Measurements from ENCODE around the gene SLC35E1. TPM values are rescaled to one million over a fixed set of nuclear protein-coding genes. Genes with fewer than 3 reads are reported as not detected.

The SLC35E1 gene
- total and polyA plus RNA-seq, 2 of the 13 experiments (the other 11 are each of a cell fraction or from before 2014, with no cell fraction given) = 21.2 to 46.5 TPM

- FAIRE-seq (no peak), DNase-seq (ENCODE audit: low spot score) (no peak), ATAC-seq (no peak)
- TF ChIP-seq ZBTB38 (CRISPR knock-in tag; IDR thresholded peaks at IDR 0.05) (no peak), ZNF180 (CRISPR knock-in tag; IDR thresholded peaks at IDR 0.05; ENCODE audit: borderline replicate concordance, low read depth) (no peak), ZFP62 (CRISPR knock-in tag; IDR thresholded peaks at IDR 0.05) (no peak), ZBTB44 (CRISPR knock-in tag; IDR thresholded peaks at IDR 0.05) (no peak)
- Histone ChIP-seq H2AFZ (ENCODE audit: low read length) (no peak overlapping the region), H3K36me3 (replicated peaks in 1 of 2; ENCODE audit: control insufficient read depth in 1 of 2, insufficient read depth in 2 of 2, low read length in 2 of 2) (peaks cover 0 to 1% of the 10 kb centered on the region in 2 experiments; a peak in 2 of 5 replicates), H3K79me2 (ENCODE audit: insufficient read depth, low read length) (peaks cover 87% of the 10 kb centered on the region), H3K27ac (ENCODE audit: extremely low read length, insufficient read depth, low read length) (no peak overlapping the region), H3K27me3 (ENCODE audit: control insufficient read depth in 1 of 2, insufficient read depth in 2 of 2, low read length in 2 of 2) (no peaks in the 10 kb centered on the region), H3K9me3 (ENCODE audit: low read length) (no peaks in the 10 kb centered on the region), H4K20me1 (ENCODE audit: insufficient read depth, low read length) (peaks cover 14% of the 10 kb centered on the region; the same call in 1 of the 2 replicates), H3K4me1 (ENCODE audit: insufficient read depth, low read length) (peaks cover 19% of the 10 kb centered on the region), H3K4me2 (ENCODE audit: low read depth, low read length) (no peak overlapping the region), H3K4me3 (replicated peaks in 1 of 3; ENCODE audit: insufficient read depth in 1 of 3, low read depth in 2 of 3, low read length in 3 of 3) (no peak overlapping the region), H3K9ac (ENCODE audit: insufficient read depth, low read depth, low read length) (no peak overlapping the region)
- ChIA-PET CTCF (ENCODE audit: low intra/inter-chr PET ratio, low total read pairs) (no interaction called here), POLR2A (no interaction called here)
- WGBS (ENCODE audit: low lambda C conversion rate) = 98% methylated on average over 3 of the region's 3 CpGs
- intact Hi-C loops (cut with micrococcal nuclease; ENCODE audit: unreplicated experiment) = no loop called here
- in situ Hi-C loops (cut with HindIII; ENCODE audit: extremely low pct_ligation_motif_present, low pct_unique_long_range_greater_than_20kb) = no loop called here
- BruUV-seq (replicated peaks) = no TSS peak
These were observed 32.9 kb upstream of the SLC35E1 start for GRCh38 chr19:16605115-16605514.

GRCh38 chr19:16604615-16605014 lies 32.4 kb upstream of the SLC35E1 start:
- Histone ChIP-seq H3K4me2 (ENCODE audit: low read depth, low read length) (no peak overlapping the region), H3K27me3 (ENCODE audit: control insufficient read depth in 1 of 2, insufficient read depth in 2 of 2, low read length in 2 of 2) (no peaks in the 10 kb centered on the region), H3K9ac (ENCODE audit: insufficient read depth, low read depth, low read length) (no peak overlapping the region), H3K4me1 (ENCODE audit: insufficient read depth, low read length) (peaks cover 19% of the 10 kb centered on the region), H3K36me3 (replicated peaks in 1 of 2; ENCODE audit: control insufficient read depth in 1 of 2, insufficient read depth in 2 of 2, low read length in 2 of 2) (peaks cover 0 to 1% of the 10 kb centered on the region in 2 experiments; a peak in 2 of 5 replicates), H3K27ac (ENCODE audit: extremely low read length, insufficient read depth, low read length) (no peak overlapping the region), H2AFZ (ENCODE audit: low read length) (no peak overlapping the region), H3K79me2 (ENCODE audit: insufficient read depth, low read length) (peaks cover 84% of the 10 kb centered on the region), H4K20me1 (ENCODE audit: insufficient read depth, low read length) (peaks cover 14% of the 10 kb centered on the region; the same call in 1 of the 2 replicates), H3K4me3 (replicated peaks in 1 of 3; ENCODE audit: insufficient read depth in 1 of 3, low read depth in 2 of 3, low read length in 3 of 3) (no peak overlapping the region), H3K9me3 (ENCODE audit: low read length) (no peaks in the 10 kb centered on the region)
- TF ChIP-seq CEBPB (IDR thresholded peaks at IDR 0.05; ENCODE audit: borderline replicate concordance, low read depth, low read length) = peak; percentile 54; the same call in 1 of the 2 replicates
- no peak for TF ChIP-seq ERF (CRISPR knock-in tag; IDR thresholded peaks at IDR 0.05)
- no peak for TF ChIP-seq ZC3H4 (CRISPR knock-in tag; IDR thresholded peaks at IDR 0.05; ENCODE audit: borderline replicate concordance)
- TF ChIP-seq DPF2 (CRISPR knock-in tag; IDR thresholded peaks at IDR 0.05; ENCODE audit: borderline replicate concordance, low read depth) = no peak
- POLR2A ChIA-PET = no interaction called here
- DNase-seq (ENCODE audit: low spot score) = no peak
- FAIRE-seq = no peak
- ATAC-seq = no peak
- WGBS (ENCODE audit: low lambda C conversion rate) = 97% methylated on average over 6 of the region's 6 CpGs
- BruUV-seq (replicated peaks) = no TSS peak
- intact Hi-C loops (cut with micrococcal nuclease; ENCODE audit: unreplicated experiment) (no loop called here), in situ Hi-C loops (cut with HindIII; ENCODE audit: extremely low pct_ligation_motif_present, low pct_unique_long_range_greater_than_20kb) (no loop called here)
- CTCF ChIA-PET (ENCODE audit: low intra/inter-chr PET ratio, low total read pairs) = no interaction called here

Measured in HepG2 (cell line).